ENCODE data around the gene SYNGAP1. TPM values are rescaled to one million over a fixed set of nuclear protein-coding genes. Genes with fewer than 3 reads are reported as not detected.

The SYNGAP1 gene
- total RNA-seq, 4 donors from 2014 or later: 4.9 to 37.2 (median 11.1) TPM

GRCh38 chr6:33426590-33427511 lies 7.0 kb downstream of the SYNGAP1 start:
- peak overlapping the region; percentile 85 to 95 (median 90) for H3K27ac ChIP-seq
- H3K27me3 ChIP-seq: no peaks in the 10 kb centered on the region
- H3K36me3 ChIP-seq: no peaks in the 10 kb centered on the region
- 0 to 3% methylated on average over 3 to 12 of the region's 12 CpGs for WGBS, 2 donors (ENCODE audit: low coverage in 1 of 2)
- DNase-seq: no peak
- H3K4me3 ChIP-seq: peak overlapping the region; percentile 42 to 60 (median 50)
- TF ChIP-seq CTCF (IDR thresholded peaks at IDR 0.05): no peak
- TF ChIP-seq POLR2AphosphoS5 (IDR thresholded peaks at IDR 0.05): no peak
- TF ChIP-seq POLR2A (IDR thresholded peaks at IDR 0.05): no peak
- no peak for TF ChIP-seq EP300 (IDR thresholded peaks at IDR 0.05; ENCODE audit: low read depth)
- no peaks in the 10 kb centered on the region for H3K9me3 ChIP-seq
- intact Hi-C loops (cut with DNase I; ENCODE audit: low total_unique reads): no loop called here
- in situ Hi-C loops (cut with MboI; ENCODE audit: low pct_ligation_motif_present in 1 of 4, low pct_unique_long_range_greater_than_20kb in 1 of 4, low sequenced_read_pairs in 3 of 4): no loop called here
- H3K4me1 ChIP-seq: peaks cover 17 to 58% (median 48%) of the 10 kb centered on the region in 4 donors

GRCh38 chr6:33427585-33428223 lies 7.8 kb downstream of the SYNGAP1 start:
- intact Hi-C loops (cut with DNase I; ENCODE audit: low total_unique reads) (no loop called here), in situ Hi-C loops (cut with MboI; ENCODE audit: low pct_ligation_motif_present in 1 of 4, low pct_unique_long_range_greater_than_20kb in 1 of 4, low sequenced_read_pairs in 3 of 4) (no loop called here)
- no peaks in the 10 kb centered on the region for H3K36me3 ChIP-seq
- peak; percentile 71 for DNase-seq
- H3K9me3 ChIP-seq: no peaks in the 10 kb centered on the region
- H3K27ac ChIP-seq: peak overlapping the region; percentile 85 to 95 (median 90)
- H3K4me1 ChIP-seq: peaks cover 17 to 62% (median 48%) of the 10 kb centered on the region in 4 donors
- H3K4me3 ChIP-seq: peak overlapping the region; percentile 42 to 65 (median 56)
- no peaks in the 10 kb centered on the region for H3K27me3 ChIP-seq
- TF ChIP-seq POLR2A (IDR thresholded peaks at IDR 0.05): no peak
- TF ChIP-seq EP300 (IDR thresholded peaks at IDR 0.05; ENCODE audit: low read depth): no peak
- no peak for TF ChIP-seq CTCF (IDR thresholded peaks at IDR 0.05)
- no peak for TF ChIP-seq POLR2AphosphoS5 (IDR thresholded peaks at IDR 0.05)
- WGBS, 2 donors (ENCODE audit: low coverage in 1 of 2): 0% methylated on average over 6 of the region's 79 CpGs; no CpG with 5 or more reads in 1 of the 2 donors

- Histone ChIP-seq H3K36me3 (no peaks in the 10 kb centered on the region), H3K27ac (peak overlapping the region; percentile 85 to 95 (median 90)), H3K9me3 (no peaks in the 10 kb centered on the region), H3K4me3 (peak overlapping the region; percentile 20 to 60 (median 48)), H3K27me3 (no peaks in the 10 kb centered on the region), H3K4me1 (peaks cover 17 to 62% (median 51%) of the 10 kb centered on the region in 4 donors)
- peak; percentile 37 for DNase-seq
- TF ChIP-seq CTCF (IDR thresholded peaks at IDR 0.05) (peak; percentile 37 to 77 (median 45)), EP300 (IDR thresholded peaks at IDR 0.05; ENCODE audit: low read depth) (no peak)
- in situ Hi-C loops (cut with MboI; ENCODE audit: low pct_ligation_motif_present in 1 of 4, low pct_unique_long_range_greater_than_20kb in 1 of 4, low sequenced_read_pairs in 3 of 4): no loop called here
- intact Hi-C loops (cut with DNase I; ENCODE audit: low total_unique reads): no loop called here
- 6% methylated on average over 16 of the region's 33 CpGs; no CpG with 5 or more reads in 1 of the 2 donors for WGBS, 2 donors (ENCODE audit: low coverage in 1 of 2)
Measured at GRCh38 chr6:33428224-33428965, 8.5 kb downstream of the SYNGAP1 start.
